ENCODE results near the gene COL5A1.

GRCh38 chr9:134848504-134848903, 206.9 kb downstream of the COL5A1 start:
- TF ChIP-seq CTCF (IDR thresholded peaks at IDR 0.05) = no peak
- no peak for TF ChIP-seq POLR2A (IDR thresholded peaks at IDR 0.05)
